HepG2 (cell line): ENCODE measurements around the gene BPIFB2. TPM values are rescaled to one million over a fixed set of nuclear protein-coding genes. Genes with fewer than 3 reads are reported as not detected.

ENCODE experiments used
- BATF2 ChIP-seq: sonication (generic); formaldehyde crosslinking; IDR thresholded peaks from 2 replicates; pipeline ENCODE4 v1.8.0; 2022; ENCODE audit warnings: mild to moderate bottlenecking, missing genetic modification reagents, moderate library complexity
- GABPA ChIP-seq, 2 experiments: IDR thresholded peaks; 2 replicates each; pipeline ENCODE4 v1.6.1; 2011 to 2016; ENCODE audit warnings: low read depth in 2 of 2, low read length in 1 of 2, missing biosample characterization in 1 of 2, missing genetic modification characterization in 1 of 2
- GABPB1 ChIP-seq: IDR thresholded peaks from 2 replicates; pipeline ENCODE4 v1.6.1; 2016; ENCODE audit warnings: mild to moderate bottlenecking, missing genetic modification reagents, moderate library complexity, missing compliant biosample characterization
- HNRNPL ChIP-seq: fragments of 200-400 bp; formaldehyde crosslinking; IDR thresholded peaks from 2 replicates; pipeline ENCODE4 v1.6.1; 2017; ENCODE audit warnings: mild to moderate bottlenecking, low read depth, low read length
- HOXA3 ChIP-seq: sonication (generic); formaldehyde crosslinking; IDR thresholded peaks from 2 replicates; pipeline ENCODE4 v1.5.0; 2020; ENCODE audit warnings: missing genetic modification reagents
- KLF13 ChIP-seq: sonication (generic); formaldehyde crosslinking; IDR thresholded peaks from 2 replicates; pipeline ENCODE4 v1.4.0; 2020; ENCODE audit warnings: mild to moderate bottlenecking, missing genetic modification reagents
- MTA1 ChIP-seq: sonication (generic); formaldehyde crosslinking; IDR thresholded peaks from 2 replicates; pipeline ENCODE4 v1.4.0; 2020; ENCODE audit warnings: missing genetic modification reagents, mild to moderate bottlenecking, borderline replicate concordance
- MTA3 ChIP-seq: sonication (generic); formaldehyde crosslinking; IDR thresholded peaks from 2 replicates; pipeline ENCODE4 v1.4.0; 2020; ENCODE audit warnings: missing genetic modification reagents
- NCOA1 ChIP-seq: sonication (generic); formaldehyde crosslinking; IDR thresholded peaks from 2 replicates; pipeline ENCODE4 v1.9.0; 2021; ENCODE audit warnings: missing genetic modification reagents
- RFX1 ChIP-seq: fragments of 450-650 bp; IDR thresholded peaks from 2 replicates; pipeline ENCODE4 v1.6.1; 2017
- RFXAP ChIP-seq: sonication (generic); formaldehyde crosslinking; IDR thresholded peaks from 2 replicates; pipeline ENCODE4 v1.4.0; 2020; ENCODE audit warnings: missing genetic modification reagents, borderline replicate concordance
- SAP130 ChIP-seq: IDR thresholded peaks from 2 replicates; pipeline ENCODE4 v1.6.1; 2016; ENCODE audit warnings: low read depth
- SMAD1 ChIP-seq: sonication (generic); formaldehyde crosslinking; IDR thresholded peaks from 2 replicates; pipeline ENCODE4 v1.4.0; 2020; ENCODE audit warnings: missing genetic modification reagents, low read depth, mild to moderate bottlenecking, borderline replicate concordance
- SMARCC2 ChIP-seq: fragments of 450-650 bp; IDR thresholded peaks from 2 replicates; pipeline ENCODE4 v1.6.1; 2017; ENCODE audit warnings: antibody characterized with exemption, mild to moderate bottlenecking
- TCF7L2 ChIP-seq: IDR thresholded peaks from 2 replicates; pipeline ENCODE4 v1.6.1; 2011; ENCODE audit warnings: mild to moderate bottlenecking, low read depth, low read length, moderate library complexity
- U2AF1 ChIP-seq: fragments of 200-400 bp; formaldehyde crosslinking; optimal IDR thresholded peaks from 2 replicates; pipeline ENCODE3; 2017; ENCODE audit warnings: mild to moderate bottlenecking, low read depth, low read length
- ZFP36 ChIP-seq: fragments of 150-350 bp; IDR thresholded peaks from 2 replicates; pipeline ENCODE4 v1.6.1; 2018; ENCODE audit warnings: borderline replicate concordance, low read length, low read depth; ENCODE audit not compliant: partially characterized antibody
- ZFP90 ChIP-seq: sonication (generic); formaldehyde crosslinking; IDR thresholded peaks from 2 replicates; pipeline ENCODE4 v1.8.0; 2022; ENCODE audit warnings: missing genetic modification reagents, mild to moderate bottlenecking, inconsistent platforms, borderline replicate concordance
- ZNF225 ChIP-seq: sonication (generic); formaldehyde crosslinking; IDR thresholded peaks from 2 replicates; pipeline ENCODE4 v1.4.0; 2020; ENCODE audit warnings: mild to moderate bottlenecking, missing genetic modification reagents
- ZNF776 ChIP-seq: sonication (generic); formaldehyde crosslinking; IDR thresholded peaks from 2 replicates; pipeline ENCODE4 v1.4.0; 2020; ENCODE audit warnings: mild to moderate bottlenecking, missing genetic modification reagents
- ZNF878 ChIP-seq: sonication (generic); formaldehyde crosslinking; IDR thresholded peaks from 2 replicates; pipeline ENCODE4 v1.8.1; 2023; ENCODE audit warnings: mild to moderate bottlenecking, missing genetic modification reagents, moderate library complexity
- polyA plus RNA-seq, 8 experiments: library from polyadenylated mRNA; depleted of rRNA in 3 of 8; stranded (reverse) in 7 of 8; unstranded in 1 of 8; fragments of >200 nt; fragmentation: Illumina TruSeq in 4 of 8; extraction: Trizol in 4 of 8; gene quantifications; 2 replicates each; pipeline versions ENCODE4 v1.2.1 to v1.2.3, GENCODE V29; 2011 to 2016; ENCODE audit warnings: low read depth in 4 of 8, missing spikeins in 1 of 8, mixed read lengths in 1 of 8; ENCODE audit not compliant: insufficient read depth in 1 of 8
- total RNA-seq, 5 experiments: library from RNA; depleted of rRNA; stranded (reverse); fragments of >200 nt; fragmentation: Illumina TruSeq; extraction: Trizol; gene quantifications; 2 replicates each; pipeline ENCODE4 v1.2.3, GENCODE V29; 2016; ENCODE audit warnings: low read depth in 1 of 5
- TF ChIP-seq, protein P1 (sequence below): sonication (generic); formaldehyde crosslinking; IDR thresholded peaks from 2 replicates; pipeline ENCODE4 v1.5.1; 2020; ENCODE audit warnings: missing genetic modification reagents, mild to moderate bottlenecking, borderline replicate concordance
- TF ChIP-seq, protein P2 (sequence below): sonication (generic); formaldehyde crosslinking; IDR thresholded peaks from 2 replicates; pipeline ENCODE4 v1.5.1; 2020; ENCODE audit warnings: mild to moderate bottlenecking, missing genetic modification reagents

Gene BPIFB2
- total and polyA plus RNA-seq, 2 of the 13 experiments (the other 11 are each of a cell fraction or from before 2014, with no cell fraction given): 54.5 to 902 TPM

DNA sequence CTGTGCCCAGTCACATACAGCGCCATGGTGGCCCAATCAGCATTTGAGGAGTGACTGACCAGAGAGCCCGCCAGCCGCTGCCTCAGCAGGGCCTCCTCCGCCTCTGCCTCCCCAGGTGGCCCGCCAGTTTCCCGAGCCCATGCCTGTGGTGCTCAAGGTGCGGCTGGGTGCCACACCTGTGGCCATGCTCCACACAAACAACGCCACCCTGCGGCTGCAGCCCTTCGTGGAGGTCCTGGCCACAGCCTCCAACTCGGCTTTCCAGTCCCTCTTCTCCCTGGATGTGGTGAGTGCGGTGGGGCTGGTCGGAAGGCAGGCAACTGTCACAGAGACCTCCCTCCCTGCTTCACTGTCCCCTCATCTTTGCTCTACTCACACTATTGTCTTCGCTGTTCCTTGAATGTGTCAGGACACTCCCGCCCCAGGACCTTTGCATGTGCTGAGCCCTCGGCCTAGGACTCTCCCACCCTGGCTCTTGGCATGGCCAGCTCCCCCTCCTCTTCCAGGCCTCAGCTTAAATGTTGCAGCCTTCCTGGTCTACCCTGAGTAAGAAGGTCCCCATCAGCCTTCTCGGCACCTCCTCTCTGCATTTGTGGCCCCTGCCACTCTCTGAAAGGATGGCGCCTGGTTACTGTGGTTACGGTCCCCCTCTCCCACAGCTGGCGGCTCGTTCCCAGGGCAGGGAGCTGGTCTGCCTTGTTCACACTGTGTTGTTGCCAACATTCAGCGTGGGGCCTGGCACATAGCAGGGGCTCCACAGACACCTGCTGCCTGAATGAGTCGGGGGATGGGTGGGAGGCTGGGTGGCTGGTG lies 12.2 kb downstream of the BPIFB2 start (continued):
- TF ChIP-seq, protein P1, sequence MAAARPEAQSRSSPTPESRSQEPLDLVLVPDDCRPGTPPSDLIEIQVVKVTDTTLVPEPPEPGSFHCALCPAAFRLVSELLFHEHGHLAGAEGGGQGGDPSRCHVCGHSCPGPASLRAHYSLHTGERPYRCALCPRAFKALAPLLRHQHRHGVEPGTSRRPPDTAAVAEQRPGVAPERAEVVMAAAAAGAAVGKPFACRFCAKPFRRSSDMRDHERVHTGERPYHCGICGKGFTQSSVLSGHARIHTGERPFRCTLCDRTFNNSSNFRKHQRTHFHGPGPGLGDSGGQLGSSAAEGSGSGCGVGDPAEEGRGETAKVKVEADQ: no peak
- no peak for TF ChIP-seq RFX1
- no peak for TF ChIP-seq ZFP90
- no peak for TF ChIP-seq SMARCC2
- no peak for TF ChIP-seq TCF7L2
- TF ChIP-seq HNRNPL: peak; percentile 59; the same call in 1 of the 2 replicates
- TF ChIP-seq ZFP36: no peak
- 0 out of 2 replicates have a peak, but pooled peaks have one; percentile 53 for TF ChIP-seq SMAD1
- TF ChIP-seq ZNF225: 0 out of 2 replicates have a peak, but pooled peaks have one; percentile 22
- TF ChIP-seq NCOA1 (CRISPR knock-in tag): no peak
- no peak for TF ChIP-seq KLF13
- TF ChIP-seq BATF2 (CRISPR knock-in tag): 0 out of 2 replicates have a peak, but pooled peaks have one; percentile 54
- TF ChIP-seq ZNF878: no peak
- TF ChIP-seq GABPA (IDR thresholded peaks at IDR 0.05; ENCODE audit: low read depth, low read length): no peak
- TF ChIP-seq GABPA (CRISPR knock-in tag; IDR thresholded peaks at IDR 0.05; ENCODE audit: low read depth): no peak
- TF ChIP-seq, protein P2, sequence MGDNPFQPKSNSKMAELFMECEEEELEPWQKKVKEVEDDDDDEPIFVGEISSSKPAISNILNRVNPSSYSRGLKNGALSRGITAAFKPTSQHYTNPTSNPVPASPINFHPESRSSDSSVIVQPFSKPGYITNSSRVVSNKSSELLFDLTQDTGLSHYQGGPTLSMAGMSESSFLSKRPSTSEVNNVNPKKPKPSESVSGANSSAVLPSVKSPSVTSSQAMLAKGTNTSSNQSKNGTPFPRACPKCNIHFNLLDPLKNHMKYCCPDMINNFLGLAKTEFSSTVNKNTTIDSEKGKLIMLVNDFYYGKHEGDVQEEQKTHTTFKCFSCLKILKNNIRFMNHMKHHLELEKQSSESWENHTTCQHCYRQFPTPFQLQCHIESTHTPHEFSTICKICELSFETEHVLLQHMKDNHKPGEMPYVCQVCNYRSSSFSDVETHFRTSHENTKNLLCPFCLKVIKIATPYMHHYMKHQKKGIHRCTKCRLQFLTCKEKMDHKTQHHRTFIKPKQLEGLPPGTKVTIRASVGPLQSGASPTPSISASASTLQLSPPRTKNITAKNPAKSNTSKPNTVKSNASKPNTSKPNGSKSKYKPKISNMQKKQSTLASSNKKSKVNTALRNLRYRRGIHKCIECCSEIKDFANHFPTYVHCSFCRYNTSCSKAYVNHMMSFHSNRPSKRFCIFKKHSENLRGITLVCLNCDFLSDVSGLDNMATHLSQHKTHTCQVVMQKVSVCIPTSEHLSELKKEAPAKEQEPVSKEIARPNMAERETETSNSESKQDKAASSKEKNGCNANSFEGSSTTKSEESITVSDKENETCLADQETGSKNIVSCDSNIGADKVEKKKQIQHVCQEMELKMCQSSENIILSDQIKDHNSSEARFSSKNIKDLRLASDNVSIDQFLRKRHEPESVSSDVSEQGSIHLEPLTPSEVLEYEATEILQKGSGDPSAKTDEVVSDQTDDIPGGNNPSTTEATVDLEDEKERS (CRISPR knock-in tag): no peak
- TF ChIP-seq MTA3: no peak
- no peak for TF ChIP-seq HOXA3 (CRISPR knock-in tag)
- 0 out of 2 replicates have a peak, but pooled peaks have one; percentile 14 for TF ChIP-seq GABPB1
- TF ChIP-seq SAP130 (CRISPR knock-in tag): no peak
- TF ChIP-seq U2AF1: no peak
- peak; percentile 54; the same call in 1 of the 2 replicates for TF ChIP-seq ZNF776 (CRISPR knock-in tag)
- no peak for TF ChIP-seq RFXAP (CRISPR knock-in tag)
- TF ChIP-seq MTA1 (CRISPR knock-in tag): no peak
